Esophagus muscularis mucosa (tissue), 4 donors: ENCODE results near the gene DNASE1L2. TPM values are rescaled to one million over a fixed set of nuclear protein-coding genes. Genes with fewer than 3 reads are reported as not detected.
A peak's percentile ranks its signal among the peaks of the same experiment; 100 is the strongest.

Experiments used
- DNase-seq: peaks from one replicate; pipeline ENCODE4 v3.0.0-alpha.2; 2017; ENCODE audit errors: extremely low spot score
- H3K27ac ChIP-seq, 4 donors: fragments of 200-600 bp; sonication (generic); replicated peaks in 1 of 4; 1 replicate in 3 of 4; 2 replicates in 1 of 4; pipeline ENCODE4 v1.5.1; 2016 to 2019; ENCODE audit warnings: mild to moderate bottlenecking in 1 of 4
- H3K27me3 ChIP-seq, 4 donors: fragments of 200-600 bp; sonication (generic); one replicate each; pipeline versions ENCODE4 v1.5.1 to v1.6.0; 2016 to 2019
- H3K36me3 ChIP-seq, 4 donors: fragments of 200-600 bp; sonication (generic); one replicate each; pipeline ENCODE4 v1.5.1; 2016 to 2019
- H3K4me1 ChIP-seq, 4 donors: fragments of 200-600 bp; sonication (generic); one replicate each; pipeline ENCODE4 v1.5.1; 2016 to 2019
- H3K4me3 ChIP-seq, 4 donors: fragments of 200-600 bp; sonication (generic); 1 replicate in 2 of 4; 2 replicates in 2 of 4; pipeline ENCODE4 v1.5.1; 2016 to 2019; ENCODE audit warnings: mild to moderate bottlenecking in 4 of 4, moderate library complexity in 1 of 4
- H3K9me3 ChIP-seq, 4 donors: fragments of 200-600 bp; sonication (generic); 1 replicate in 3 of 4; 2 replicates in 1 of 4; pipeline ENCODE4 v1.5.1; 2016 to 2019
- CTCF ChIP-seq, 3 experiments: fragments of 200-600 bp in 2 of 3; fragments of 450-650 bp in 1 of 3; sonication (generic) in 2 of 3; IDR thresholded peaks; one replicate each; pipeline ENCODE4 v1.5.1; 2017 to 2019; ENCODE audit warnings: antibody characterized with exemption in 3 of 3, mild to moderate bottlenecking in 2 of 3, moderate library complexity in 1 of 3
- EP300 ChIP-seq: sonication (generic); formaldehyde crosslinking; IDR thresholded peaks from one replicate; pipeline ENCODE4 v1.6.1; 2017; ENCODE audit warnings: antibody characterized with exemption
- POLR2A ChIP-seq: fragments of 450-650 bp; IDR thresholded peaks from one replicate; pipeline ENCODE4 v1.6.1; 2017; ENCODE audit warnings: antibody characterized with exemption, moderate library complexity, mild to moderate bottlenecking, low read depth
- POLR2AphosphoS5 ChIP-seq, 2 donors: sonication (generic); formaldehyde crosslinking; IDR thresholded peaks; one replicate each; pipeline ENCODE4 v1.6.1; 2017; ENCODE audit warnings: antibody characterized with exemption in 2 of 2
- WGBS: methylation state at CpG from one replicate; pipeline ENCODE4 v1.1.5; 2018; 5-methylcytosine and 5-hydroxymethylcytosine counted together
- intact Hi-C: fragments of 100-400 bp; cut with DNase I; formaldehyde crosslinking; loops from one replicate; pipeline ENCODE4 v1.15.1; 2023
- total RNA-seq, 4 donors: library from RNA; depleted of rRNA; stranded (reverse); fragments of >200 nt; gene quantifications; one replicate each; pipeline versions ENCODE4 v1.1.0 to v1.2.1, GENCODE V29; 2016

The DNASE1L2 gene
- total RNA-seq, 4 donors from 2014 or later = 0.50 to 0.86 (median 0.67) TPM

GRCh38 chr16:2194166-2194834, 41.9 kb upstream of the DNASE1L2 start:
- Histone ChIP-seq H3K4me1 (peaks cover 9 to 28% (median 21%) of the 10 kb centered on the region in 4 donors), H3K36me3 (no peaks in the 10 kb centered on the region), H3K27ac (no peak overlapping the region), H3K27me3 (peaks cover 8 to 56% (median 22%) of the 10 kb centered on the region in 4 donors), H3K9me3 (no peaks in the 10 kb centered on the region), H3K4me3 (no peak overlapping the region)
- 63% methylated on average over 10 of the region's 16 CpGs for WGBS
- no peak for DNase-seq
- intact Hi-C loops = no loop called here
- no peak for TF ChIP-seq POLR2A
- TF ChIP-seq POLR2AphosphoS5 (IDR thresholded peaks at IDR 0.05) = no peak
- no peak for TF ChIP-seq CTCF (IDR thresholded peaks at IDR 0.05)
- TF ChIP-seq EP300 = no peak

- Histone ChIP-seq H3K4me3 (peak overlapping the region in 1 of 4 donors; percentile 53), H3K27ac (no peak overlapping the region), H3K36me3 (no peaks in the 10 kb centered on the region), H3K4me1 (peaks cover 9 to 28% (median 21%) of the 10 kb centered on the region in 4 donors), H3K27me3 (peaks cover 8 to 56% (median 22%) of the 10 kb centered on the region in 4 donors), H3K9me3 (no peaks in the 10 kb centered on the region)
- intact Hi-C loops = no loop called here
- TF ChIP-seq CTCF (IDR thresholded peaks at IDR 0.05) (peak in 2 of 3 experiments; percentile 13 to 37), POLR2A (no peak)
- DNase-seq = no peak
- WGBS = 30% methylated on average over 6 of the region's 10 CpGs
Measured at GRCh38 chr16:2194852-2195321, 41.4 kb upstream of the DNASE1L2 start.

GRCh38 chr16:2195322-2196161, 40.7 kb upstream of the DNASE1L2 start:
- WGBS = 8% methylated on average over 11 of the region's 49 CpGs
- H3K27ac ChIP-seq = no peak overlapping the region
- intact Hi-C loops = no loop called here
- no peak for DNase-seq
- peaks cover 9 to 28% (median 21%) of the 10 kb centered on the region in 4 donors for H3K4me1 ChIP-seq
- H3K27me3 ChIP-seq = peaks cover 8 to 56% (median 22%) of the 10 kb centered on the region in 4 donors
- TF ChIP-seq EP300 (no peak), CTCF (IDR thresholded peaks at IDR 0.05) (no peak), POLR2AphosphoS5 (IDR thresholded peaks at IDR 0.05) (no peak), POLR2A (no peak)
- H3K9me3 ChIP-seq = no peaks in the 10 kb centered on the region
- peak overlapping the region; percentile 52 to 64 (median 52) for H3K4me3 ChIP-seq
- H3K36me3 ChIP-seq = no peaks in the 10 kb centered on the region

DNA sequence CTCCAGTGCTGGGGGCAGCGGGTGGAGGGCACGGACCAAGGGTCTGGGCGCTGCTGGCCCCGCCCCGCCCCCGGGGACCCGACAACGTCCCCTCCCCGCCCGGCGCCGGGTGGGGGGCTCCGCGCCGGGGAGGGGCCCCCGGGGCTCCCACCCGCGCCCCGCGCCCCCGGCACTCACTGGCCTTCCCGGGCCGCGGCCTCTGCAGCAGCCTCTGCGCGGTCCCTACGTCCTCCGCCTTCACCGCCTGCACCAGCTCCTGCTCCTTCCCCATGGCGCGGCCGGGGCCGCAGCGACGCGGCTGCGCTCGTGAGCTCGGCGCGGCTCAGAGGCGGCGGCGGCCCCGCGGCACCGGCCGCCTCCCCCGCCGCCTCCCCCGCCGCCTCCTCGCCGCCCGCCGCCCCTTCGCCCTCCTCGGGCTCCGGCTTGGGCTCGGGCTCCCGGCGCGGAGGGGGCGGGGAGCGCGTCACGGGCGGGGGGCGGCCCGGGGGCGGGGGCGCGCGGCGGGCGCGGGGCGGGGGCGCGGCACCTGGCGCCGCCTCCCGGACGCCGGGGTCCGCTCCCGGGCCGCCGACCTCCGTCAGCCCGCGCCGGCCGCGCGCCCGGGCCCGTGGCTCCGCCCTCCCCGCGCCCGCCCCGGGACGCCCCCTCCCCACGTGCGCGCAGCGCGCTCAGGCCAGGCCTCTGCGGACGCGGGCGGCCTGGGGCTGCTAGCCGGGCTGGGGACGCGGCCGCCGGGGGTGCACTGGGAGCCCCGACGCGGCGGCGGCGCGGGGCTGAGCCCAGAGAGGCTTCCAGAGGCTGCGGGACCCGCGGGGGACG, 39.9 kb upstream of the DNASE1L2 start, which contains the start of gene CASKIN1:
CASKIN1 (minus strand) TSS at position 444 of the 819 bp plus-strand sequence; CDS start at position 271, 173 bp downstream.
- H3K4me1 ChIP-seq = peaks cover 9 to 28% (median 21%) of the 10 kb centered on the region in 4 donors
- H3K27me3 ChIP-seq = peaks cover 8 to 56% (median 22%) of the 10 kb centered on the region in 4 donors
- H3K27ac ChIP-seq = no peak within 1 kb of the TSS
- intact Hi-C loops = no loop called here
- H3K4me3 ChIP-seq = peak within 1 kb of the TSS; percentile 52 to 64 (median 52)
- WGBS = no CpG with 5 or more reads among the region's 129 CpGs
- DNase-seq = no peak
- no peaks in the 10 kb centered on the region for H3K9me3 ChIP-seq
- TF ChIP-seq POLR2AphosphoS5 (IDR thresholded peaks at IDR 0.05) = no peak
- no peak for TF ChIP-seq EP300
- TF ChIP-seq CTCF (IDR thresholded peaks at IDR 0.05) = no peak
- no peak for TF ChIP-seq POLR2A
- no peaks in the 10 kb centered on the region for H3K36me3 ChIP-seq
